ENCODE measurements around the gene CNTNAP5. TPM values are rescaled to one million over a fixed set of nuclear protein-coding genes. Genes with fewer than 3 reads are reported as not detected.

Gene CNTNAP5
- total RNA-seq, 3 donors from 2014 or later = 3.3 TPM; not detected in 2

- Histone ChIP-seq H3K36me3 (ENCODE audit: low read depth) (no peaks in the 10 kb centered on the region), H3K4me3 (no peak overlapping the region), H3K9me3 (no peaks in the 10 kb centered on the region), H3K4me1 (ENCODE audit: low read depth) (no peaks in the 10 kb centered on the region)
- ATAC-seq = no peak
- TF ChIP-seq CTCF (IDR thresholded peaks at IDR 0.05) = no peak
- no peak for DNase-seq
- intact Hi-C loops (cut with DNase I, micrococcal nuclease) = no loop called here
Observed at GRCh38 chr2:124316133-124316532, 291.0 kb downstream of the CNTNAP5 start.

GRCh38 chr2:124316881-124317605, 292.0 kb downstream of the CNTNAP5 start:
- no peak for TF ChIP-seq CTCF (IDR thresholded peaks at IDR 0.05)
- DNase-seq = no peak
- no peak for ATAC-seq
- no peaks in the 10 kb centered on the region for H3K9me3 ChIP-seq
- no peak overlapping the region for H3K4me3 ChIP-seq
- intact Hi-C loops (cut with DNase I, micrococcal nuclease) = no loop called here
- no peaks in the 10 kb centered on the region for H3K4me1 ChIP-seq (ENCODE audit: low read depth)
- H3K36me3 ChIP-seq (ENCODE audit: low read depth) = no peaks in the 10 kb centered on the region

- TF ChIP-seq CTCF (IDR thresholded peaks at IDR 0.05) = no peak
- H3K9me3 ChIP-seq = no peaks in the 10 kb centered on the region
- H3K4me1 ChIP-seq (ENCODE audit: low read depth) = no peaks in the 10 kb centered on the region
- intact Hi-C loops (cut with DNase I, micrococcal nuclease) = no loop called here
- no peak for DNase-seq
- ATAC-seq = no peak
- no peaks in the 10 kb centered on the region for H3K36me3 ChIP-seq (ENCODE audit: low read depth)
- no peak overlapping the region for H3K4me3 ChIP-seq
Observed at GRCh38 chr2:124317628-124318027, 292.5 kb downstream of the CNTNAP5 start.

- no peaks in the 10 kb centered on the region for H3K9me3 ChIP-seq
- TF ChIP-seq CTCF (IDR thresholded peaks at IDR 0.05) = no peak
- DNase-seq (no peak), ATAC-seq (no peak)
- no peak overlapping the region for H3K4me3 ChIP-seq
- H3K4me1 ChIP-seq (ENCODE audit: low read depth) = no peaks in the 10 kb centered on the region
- no peaks in the 10 kb centered on the region for H3K36me3 ChIP-seq (ENCODE audit: low read depth)
- intact Hi-C loops (cut with DNase I, micrococcal nuclease) = no loop called here
Observed at GRCh38 chr2:124318913-124319312, 293.8 kb downstream of the CNTNAP5 start.

GRCh38 chr2:124319577-124319976, 294.5 kb downstream of the CNTNAP5 start:
- no peak for TF ChIP-seq CTCF (IDR thresholded peaks at IDR 0.05)
- Histone ChIP-seq H3K9me3 (no peaks in the 10 kb centered on the region), H3K4me1 (ENCODE audit: low read depth) (no peaks in the 10 kb centered on the region), H3K36me3 (ENCODE audit: low read depth) (no peaks in the 10 kb centered on the region), H3K4me3 (no peak overlapping the region)
- ATAC-seq (no peak), DNase-seq (no peak)
- intact Hi-C loops (cut with DNase I, micrococcal nuclease) = no loop called here
